Neural crest cell (in vitro differentiated cells): ENCODE measurements around the gene IGF1R. TPM values are rescaled to one million over a fixed set of nuclear protein-coding genes. Genes with fewer than 3 reads are reported as not detected.

Experiments
- DNase-seq: peaks from one replicate; pipeline ENCODE4 v3.0.0; 2021; ENCODE audit warnings: low read depth, mixed read lengths, low spot score
- H3K27ac Mint-ChIP-seq: one replicate; pipeline ENCODE4 v1.8.0; 2021; ENCODE audit warnings: mild to moderate bottlenecking, mixed read lengths; ENCODE audit not compliant: unreplicated experiment
- H3K27me3 Mint-ChIP-seq: 2 replicates; pipeline ENCODE4 v1.8.0; 2021; ENCODE audit warnings: low read depth, mild to moderate bottlenecking, mixed read lengths
- H3K36me3 Mint-ChIP-seq: 2 replicates; pipeline ENCODE4 v1.8.0; 2021; ENCODE audit warnings: low read depth, mild to moderate bottlenecking, mixed read lengths
- H3K4me1 Mint-ChIP-seq: 2 replicates; pipeline ENCODE4 v1.8.0; 2021; ENCODE audit warnings: mixed read lengths
- H3K4me3 Mint-ChIP-seq: one replicate; pipeline ENCODE4 v1.8.0; 2021; ENCODE audit warnings: mild to moderate bottlenecking, mixed read lengths
- H3K9me3 Mint-ChIP-seq: 2 replicates; pipeline ENCODE4 v1.8.0; 2021; ENCODE audit warnings: mixed read lengths
- CTCF ChIP-seq: fragments of 200-600 bp; sonication (generic); conservative IDR thresholded peaks from 2 replicates; pipeline ENCODE4 v1.5.0; 2021; ENCODE audit warnings: antibody characterized with exemption, mild to moderate bottlenecking
- total RNA-seq: library from RNA; stranded (reverse); gene quantifications from 2 replicates; pipeline ENCODE4 v1.2.1, GENCODE V29; 2021

Gene IGF1R
- total RNA-seq, 1 donor from 2014 or later = 67.6 TPM

GRCh38 chr15:98844261-98844660, 195.9 kb downstream of the IGF1R start:
- H3K36me3 Mint-ChIP-seq = peaks cover 3% of the 10 kb centered on the region
- no peaks in the 10 kb centered on the region for H3K9me3 Mint-ChIP-seq
- H3K4me1 Mint-ChIP-seq = peaks cover 54% of the 10 kb centered on the region
- no peak overlapping the region for H3K27ac Mint-ChIP-seq
- TF ChIP-seq CTCF = no peak
- no peaks in the 10 kb centered on the region for H3K27me3 Mint-ChIP-seq
- DNase-seq = no peak
- no peak overlapping the region for H3K4me3 Mint-ChIP-seq

DNA sequence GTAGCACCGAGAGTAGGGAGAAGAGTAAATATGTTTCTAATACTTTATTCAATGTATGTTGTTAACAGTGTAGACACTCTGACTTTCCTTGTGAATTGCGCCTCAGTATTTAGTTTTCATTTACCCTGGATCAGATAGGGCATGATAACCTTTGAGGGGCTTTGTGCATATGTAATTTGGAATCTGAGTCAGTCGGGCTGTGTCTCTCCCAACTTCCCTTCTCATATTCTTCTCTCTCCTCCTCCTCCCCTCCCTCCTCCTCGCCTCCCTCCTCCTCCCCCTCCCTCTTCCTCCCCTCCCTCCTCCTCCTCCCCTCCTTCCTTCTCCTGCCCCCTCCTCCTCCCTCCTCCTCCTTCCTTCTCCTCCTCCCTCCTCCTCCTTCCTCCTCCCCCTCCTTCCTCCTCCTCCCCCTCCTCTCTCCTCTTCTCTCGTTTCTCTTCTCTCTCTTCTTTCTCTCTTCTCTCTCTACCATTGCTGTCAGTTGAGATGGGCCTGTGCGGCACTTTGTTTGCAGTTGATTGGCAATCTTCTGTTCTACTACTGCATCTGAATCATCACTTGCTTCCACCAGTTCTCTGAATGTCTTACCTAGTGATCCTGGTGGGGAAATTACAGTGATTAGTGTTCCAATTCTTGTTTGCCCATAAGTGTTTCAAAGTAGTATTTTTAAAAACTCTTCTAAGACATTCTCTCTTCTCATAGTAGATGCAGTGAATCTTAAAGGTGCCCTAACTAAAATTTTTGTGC, 197.0 kb downstream of the IGF1R start:
- Mint-ChIP-seq H3K4me3 (no peak overlapping the region), H3K4me1 (peaks cover 50% of the 10 kb centered on the region), H3K36me3 (no peaks in the 10 kb centered on the region), H3K9me3 (no peaks in the 10 kb centered on the region), H3K27ac (no peak overlapping the region), H3K27me3 (no peaks in the 10 kb centered on the region)
- TF ChIP-seq CTCF = no peak
- DNase-seq = no peak

DNA sequence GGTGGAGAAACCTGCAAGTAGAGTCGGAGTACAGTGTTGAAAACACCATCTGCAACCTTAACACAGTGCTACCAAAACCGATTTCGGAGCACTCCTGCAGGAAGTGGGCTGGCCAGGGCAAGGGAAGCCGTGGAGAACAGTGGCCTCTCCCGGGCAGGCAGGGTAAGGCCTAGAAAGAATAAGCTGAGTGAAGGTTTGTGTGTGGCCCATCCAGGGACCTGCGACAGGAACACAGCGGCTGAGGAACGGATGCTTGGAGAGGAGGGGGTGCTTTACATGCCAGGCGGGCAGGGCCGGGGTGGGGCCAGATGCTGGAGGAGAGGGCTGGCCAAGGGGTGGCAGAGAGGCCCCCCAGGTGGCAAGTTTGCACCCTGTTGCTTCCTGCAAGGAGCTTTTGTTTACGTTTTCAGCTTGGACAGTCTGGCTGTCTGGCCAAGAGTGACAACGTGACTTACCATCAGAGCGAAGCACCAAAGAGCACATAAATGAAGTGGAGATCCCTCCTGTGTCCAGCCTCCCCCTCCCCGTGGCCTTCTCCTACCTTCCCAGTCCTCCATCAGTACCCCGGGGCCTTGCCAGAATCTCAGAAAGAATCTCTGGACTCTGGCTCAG, 202.7 kb downstream of the IGF1R start:
- peaks cover 49% of the 10 kb centered on the region for H3K4me1 Mint-ChIP-seq
- H3K4me3 Mint-ChIP-seq = peak overlapping the region; percentile 93
- DNase-seq = peak; percentile 53
- no peak overlapping the region for H3K27ac Mint-ChIP-seq
- H3K36me3 Mint-ChIP-seq = no peaks in the 10 kb centered on the region
- H3K27me3 Mint-ChIP-seq = peaks cover 4% of the 10 kb centered on the region
- no peaks in the 10 kb centered on the region for H3K9me3 Mint-ChIP-seq
- TF ChIP-seq CTCF = peak; percentile 84

- Mint-ChIP-seq H3K36me3 (no peaks in the 10 kb centered on the region), H3K27me3 (peaks cover 4% of the 10 kb centered on the region), H3K9me3 (no peaks in the 10 kb centered on the region), H3K27ac (no peak overlapping the region), H3K4me1 (peaks cover 61% of the 10 kb centered on the region), H3K4me3 (peak overlapping the region; percentile 93)
- peak; percentile 74 for DNase-seq
- no peak for TF ChIP-seq CTCF
Measured at GRCh38 chr15:98853161-98853560, 204.8 kb downstream of the IGF1R start.

- no peaks in the 10 kb centered on the region for H3K36me3 Mint-ChIP-seq
- no peak for TF ChIP-seq CTCF
- H3K27ac Mint-ChIP-seq = no peak overlapping the region
- peaks cover 4% of the 10 kb centered on the region for H3K27me3 Mint-ChIP-seq
- H3K4me3 Mint-ChIP-seq = peak overlapping the region; percentile 93
- H3K9me3 Mint-ChIP-seq = no peaks in the 10 kb centered on the region
- H3K4me1 Mint-ChIP-seq = peaks cover 67% of the 10 kb centered on the region
- no peak for DNase-seq
Measured at GRCh38 chr15:98853617-98854420, 205.5 kb downstream of the IGF1R start.
